HG03066 (cell line): ENCODE data around the gene MICB.
"Not testable (repeated sequence)": the region's sequence is repeated elsewhere in the genome, so short reads cannot be mapped to it uniquely, and the experiment has no call there.

Experiments
- ATAC-seq: cut with Tn5 transposase; IDR thresholded peaks from one replicate; pipeline ENCODE4 v1.9.1; 2021; ENCODE audit warnings: low read depth; ENCODE audit not compliant: unreplicated experiment

MICB gene

GRCh38 chr6:31535538-31536324 lies 37.8 kb downstream of the MICB start:
- ATAC-seq: no peak

DNA sequence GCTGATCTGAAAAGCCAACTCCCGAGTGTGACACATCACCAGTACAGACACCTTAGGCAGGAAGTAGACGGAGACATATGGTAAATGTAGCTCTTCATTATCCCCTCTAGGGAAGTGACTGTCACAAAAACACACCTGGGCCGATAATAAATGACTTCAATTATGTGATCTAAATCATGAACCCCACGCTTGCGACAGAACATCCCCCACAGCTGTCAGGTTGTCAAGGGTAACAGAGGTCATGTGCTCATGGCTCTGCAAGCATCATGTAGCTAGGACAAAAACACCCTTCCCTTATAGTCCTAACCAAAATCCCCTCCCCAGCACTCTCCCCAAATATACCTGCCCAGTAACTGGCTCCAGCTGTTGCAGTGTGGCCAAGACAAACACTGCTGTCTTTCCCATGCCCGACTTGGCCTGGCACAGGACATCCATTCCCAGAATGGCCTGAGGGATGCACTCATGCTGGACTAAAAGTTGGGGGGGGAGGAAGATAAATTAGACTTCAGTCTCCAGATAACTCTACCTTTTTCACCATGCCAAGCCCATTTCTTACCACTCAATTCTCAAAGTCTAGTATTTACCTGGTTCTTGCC lies 41.0 kb downstream of the MICB start:
- no peak for ATAC-seq

DNA sequence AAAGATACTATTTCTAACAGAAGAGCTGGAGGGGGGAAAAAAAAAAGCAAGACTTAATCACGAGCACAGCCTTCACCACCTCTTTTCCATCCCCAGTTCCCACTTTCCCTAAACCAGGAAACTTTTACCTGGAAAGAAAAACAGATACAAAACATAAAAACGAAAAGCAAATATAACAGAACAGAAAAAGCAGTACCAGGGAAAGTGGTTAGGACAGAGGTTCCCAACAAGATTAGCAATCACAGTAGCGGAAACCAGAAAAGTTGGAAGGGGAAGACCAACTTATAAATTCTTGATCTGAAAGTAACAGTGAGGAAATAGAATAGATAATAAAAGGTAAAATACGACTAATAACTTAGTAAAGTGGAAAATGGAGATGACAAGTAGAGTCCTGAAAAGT lies 42.7 kb downstream of the MICB start:
- no peak for ATAC-seq

- no peak for ATAC-seq
Observed at GRCh38 chr6:31541059-31541657, 43.2 kb downstream of the MICB start.

DNA sequence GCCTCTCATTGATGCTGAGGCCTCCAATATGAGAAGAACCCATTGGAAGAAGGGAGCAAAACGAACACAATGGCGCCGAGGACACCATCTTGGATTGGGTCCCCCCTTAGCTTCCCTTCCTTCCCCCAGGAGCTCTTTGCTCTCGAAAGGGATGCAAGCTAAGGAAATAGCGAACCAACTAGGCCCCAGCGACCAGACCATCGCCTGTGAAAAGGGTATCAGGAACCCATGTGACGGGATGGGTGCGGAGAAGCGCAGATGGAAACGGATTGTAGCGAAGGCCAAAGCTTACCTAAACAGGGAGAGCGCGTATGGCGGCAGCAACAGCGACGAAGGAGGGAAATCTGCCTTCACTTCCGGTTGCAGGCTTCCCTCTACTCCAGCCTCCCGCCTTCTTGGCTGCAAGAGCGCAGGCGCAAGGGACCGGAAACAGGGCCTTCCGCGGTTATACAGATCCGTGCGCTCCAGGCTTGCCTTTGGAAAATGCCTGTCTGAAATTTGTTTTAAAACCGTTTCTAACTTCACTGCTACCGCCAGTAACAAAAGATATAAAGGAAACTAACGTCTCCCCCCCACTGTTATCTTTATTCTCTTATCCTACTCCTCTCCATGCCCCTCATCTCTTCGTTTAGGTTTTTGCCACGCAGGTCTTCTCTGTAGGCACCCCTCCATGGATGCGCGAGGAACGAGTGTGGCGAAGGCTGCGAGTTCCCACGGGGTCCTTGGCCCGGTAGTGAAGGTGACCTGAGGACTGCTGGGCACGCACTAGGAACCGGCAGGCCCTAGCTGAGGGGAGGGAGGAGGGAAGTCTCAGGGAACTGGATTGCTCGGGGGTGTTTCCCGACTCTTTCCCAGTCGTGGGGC lies 43.9 kb downstream of the MICB start, which contains the start of gene DDX39B:
TSS of gene DDX39B (minus strand) at position 346 of the 864 bp plus-strand sequence. CDS start 1,471 bp downstream, outside the sequence.
- peak; percentile 65 for ATAC-seq

GRCh38 chr6:31543639-31544038 lies 45.7 kb downstream of the MICB start:
- no peak for ATAC-seq

- no peak for ATAC-seq
Observed at GRCh38 chr6:31544676-31545075, 46.7 kb downstream of the MICB start.

DNA sequence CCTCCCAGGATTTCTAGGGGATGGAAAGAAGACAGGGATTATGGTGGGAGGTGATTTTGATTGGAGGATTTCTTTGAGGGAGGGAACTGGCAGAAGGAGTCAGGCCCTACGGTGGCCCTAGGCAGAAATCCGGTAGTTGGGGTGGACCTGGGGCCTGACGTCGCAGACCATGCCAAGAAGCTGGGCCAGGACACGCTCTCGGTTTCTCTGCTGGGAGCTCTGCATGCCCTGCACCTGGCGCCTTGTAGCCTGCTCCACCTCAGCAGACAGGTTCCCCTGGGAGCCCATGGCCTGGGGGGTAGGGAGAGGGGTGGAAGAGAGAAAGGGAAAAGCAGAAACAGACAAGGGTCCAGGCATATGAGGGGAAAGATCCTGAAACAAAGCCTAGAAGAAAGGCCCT lies 47.3 kb downstream of the MICB start:
- ATAC-seq: no peak

- no peak for ATAC-seq
Observed at GRCh38 chr6:31546339-31546957, 48.5 kb downstream of the MICB start, which contains the start of gene ATP6V1G2. Gene ATP6V1G2, minus strand, starts transcription at chr6:31546608. Its CDS starts 49 bp downstream, at chr6:31546559.

DNA sequence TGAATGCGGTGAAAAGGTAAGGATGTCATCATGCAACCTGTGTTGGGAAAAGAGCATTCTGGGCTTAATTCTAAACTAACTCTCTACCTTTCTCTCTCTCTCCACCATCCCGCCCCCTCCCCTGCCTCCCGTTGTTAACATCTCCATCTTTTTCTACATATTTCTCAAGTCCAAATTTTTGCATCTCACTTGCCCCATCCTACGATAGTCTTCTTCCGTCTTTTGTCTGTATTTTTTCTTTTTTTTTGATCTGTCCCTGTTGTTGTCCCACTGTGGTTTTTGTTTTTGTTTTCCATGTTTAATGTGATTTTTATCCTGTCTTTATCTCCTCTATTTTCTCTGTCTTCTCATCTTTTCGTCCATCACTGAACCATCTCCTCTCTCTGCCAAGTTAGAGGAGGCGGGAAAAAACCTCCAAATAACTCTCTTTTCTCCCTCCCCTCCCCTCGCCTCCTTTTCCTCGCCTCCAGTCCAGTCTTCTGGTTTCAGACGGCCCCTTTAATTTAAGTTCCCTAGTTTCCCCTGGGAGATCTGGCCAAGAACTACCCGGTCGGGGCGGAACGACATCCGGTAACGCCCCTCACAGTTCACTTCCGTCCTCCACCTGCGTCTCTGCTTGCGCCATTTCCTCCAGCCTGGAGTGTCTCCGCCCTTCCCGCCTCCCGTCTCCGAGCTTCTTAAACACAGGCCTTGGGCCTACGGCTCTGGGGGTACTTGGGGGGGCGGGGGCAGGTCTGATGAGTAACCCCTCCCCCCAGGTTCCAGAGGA lies 49.2 kb downstream of the MICB start, which contains the start of gene NFKBIL1:
TSS of gene NFKBIL1 (plus strand) at position 651 of the 769 bp plus-strand sequence. CDS start at position 738, 87 bp downstream.
- peak; percentile 58 for ATAC-seq

GRCh38 chr6:31547727-31548543 lies 50.0 kb downstream of the MICB start:
- no peak for ATAC-seq

GRCh38 chr6:31548544-31548873 lies 50.6 kb downstream of the MICB start:
- no peak for ATAC-seq

DNA sequence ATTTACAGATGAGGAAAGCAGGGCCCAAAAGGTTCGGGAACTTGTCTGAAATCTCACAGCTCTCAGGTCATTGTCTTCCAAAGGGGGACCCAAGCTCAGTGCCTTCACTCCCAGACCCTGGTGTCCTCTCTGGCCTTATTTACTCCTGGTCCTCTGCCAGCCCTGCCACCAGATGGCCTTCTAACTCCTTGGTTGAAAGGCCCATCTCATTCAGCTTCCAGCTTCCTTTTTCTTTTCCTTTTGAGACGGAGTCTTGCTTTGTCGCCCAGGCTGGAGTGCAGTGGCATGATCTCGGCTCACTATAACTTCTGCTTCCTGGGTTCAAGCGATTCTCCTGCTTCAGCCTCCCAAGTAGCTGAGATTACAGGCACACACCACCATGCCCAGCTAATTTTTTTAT lies 53.4 kb downstream of the MICB start:
- ATAC-seq: not testable (repeated sequence)

DNA sequence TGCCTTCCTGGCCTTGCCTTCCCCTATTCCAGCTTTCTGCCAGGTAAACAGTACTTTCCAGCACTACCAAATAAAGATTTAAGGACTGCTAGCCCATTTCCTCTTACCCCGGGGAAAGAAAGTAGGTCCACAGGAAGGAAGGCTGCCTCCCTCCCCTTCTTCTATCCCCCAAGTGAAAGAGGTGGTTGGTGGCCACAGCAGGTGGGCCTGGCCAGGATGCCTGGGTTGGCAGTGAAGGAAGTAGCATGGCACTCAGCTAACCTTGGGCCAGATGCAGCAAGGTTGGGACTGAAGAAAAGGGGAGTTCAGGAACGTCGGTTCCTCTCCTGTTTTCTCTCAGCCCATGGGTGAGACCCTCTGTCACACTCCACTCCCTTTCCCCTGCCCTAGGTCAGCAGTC lies 58.4 kb downstream of the MICB start:
- ATAC-seq: no peak

GRCh38 chr6:31557443-31558317 lies 59.7 kb downstream of the MICB start:
- ATAC-seq: no peak

GRCh38 chr6:31558318-31558625 lies 60.3 kb downstream of the MICB start:
- ATAC-seq: no peak

DNA sequence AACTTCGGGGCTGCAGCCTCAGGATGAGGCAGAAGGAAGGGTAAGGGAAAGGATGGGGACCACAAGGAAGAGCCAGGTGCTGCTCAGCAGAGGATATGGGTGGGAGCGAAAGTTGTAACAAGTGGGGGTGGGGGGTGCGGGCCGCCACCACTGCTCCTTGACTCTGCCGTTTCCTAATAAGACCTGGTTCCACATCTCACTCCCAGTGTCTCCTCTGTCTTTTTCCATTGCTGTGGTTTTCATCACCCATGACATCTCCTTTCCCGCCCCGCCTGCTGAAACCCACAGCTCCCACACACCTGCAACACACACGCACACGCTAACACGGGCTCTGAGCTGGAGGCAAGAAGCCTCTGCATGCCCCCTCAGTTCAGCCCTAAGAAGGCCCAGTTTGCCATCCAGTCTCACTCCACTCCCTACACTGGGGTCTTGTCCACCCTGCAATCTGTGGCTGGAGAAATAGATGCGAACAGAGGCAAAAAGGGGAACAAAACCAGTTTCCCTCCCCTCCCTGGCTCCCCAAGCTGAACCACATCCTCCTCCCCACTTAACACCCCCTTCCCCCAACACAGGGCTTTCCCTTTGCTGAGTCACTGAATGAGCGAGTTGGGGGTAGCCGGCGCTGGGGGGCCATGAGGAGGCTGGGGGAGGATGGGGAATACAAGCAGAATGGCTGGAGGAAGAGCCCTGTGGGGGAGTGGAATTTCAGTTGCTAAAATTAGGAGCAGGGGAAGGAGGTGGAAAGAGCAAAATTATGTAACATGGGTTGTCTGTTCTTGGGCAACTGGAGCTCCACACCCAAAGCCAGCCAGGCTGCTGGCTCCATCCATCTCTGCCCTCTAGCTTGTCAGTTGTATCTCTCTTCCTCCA lies 60.9 kb downstream of the MICB start:
- ATAC-seq: no peak
